ACHN (cell line): ENCODE results near the gene HPGD.

Experiments used
- DNase-seq: peaks from one replicate; pipeline ENCODE4 v3.0.0-alpha.2; 2015
- in situ Hi-C: cut with HindIII; loops from 2 replicates; pipeline ENCODE4 v1.10.0; 2017; ENCODE audit warnings: low sequenced_read_pairs, low pct_ligation_motif_present, low pct_unique_long_range_greater_than_20kb

HPGD gene

GRCh38 chr4:174522183-174523024, at the start of gene HPGD:
TSS of gene HPGD (minus strand) at chr4:174522488. CDS start at chr4:174522451, 37 bp downstream.
- in situ Hi-C loops: no loop called here
- DNase-seq: peak; percentile 53

GRCh38 chr4:174564529-174564928, 42.2 kb upstream of the HPGD start:
- in situ Hi-C loops: no loop called here
- no peak for DNase-seq

- in situ Hi-C loops: no loop called here
- no peak for DNase-seq
Observed at GRCh38 chr4:174563399-174563798, 41.1 kb upstream of the HPGD start.

- no peak for DNase-seq
- in situ Hi-C loops: no loop called here
Observed at GRCh38 chr4:174561560-174561959, 39.3 kb upstream of the HPGD start.

- in situ Hi-C loops: no loop called here
- DNase-seq: no peak
Observed at GRCh38 chr4:174559894-174560293, 37.6 kb upstream of the HPGD start.

GRCh38 chr4:174555789-174556630, 33.7 kb upstream of the HPGD start:
- in situ Hi-C loops: no loop called here
- DNase-seq: no peak

- DNase-seq: no peak
- in situ Hi-C loops: no loop called here
Observed at GRCh38 chr4:174554231-174554728, 32.0 kb upstream of the HPGD start.

GRCh38 chr4:174553828-174554227, 31.5 kb upstream of the HPGD start:
- in situ Hi-C loops: no loop called here
- no peak for DNase-seq

- in situ Hi-C loops: no loop called here
- no peak for DNase-seq
Observed at GRCh38 chr4:174553031-174553430, 30.7 kb upstream of the HPGD start.

GRCh38 chr4:174550541-174550940, 28.3 kb upstream of the HPGD start:
- DNase-seq: no peak
- in situ Hi-C loops: no loop called here

- in situ Hi-C loops: no loop called here
- no peak for DNase-seq
Observed at GRCh38 chr4:174549721-174550120, 27.4 kb upstream of the HPGD start.

- in situ Hi-C loops: no loop called here
- no peak for DNase-seq
Observed at GRCh38 chr4:174545268-174545667, 23.0 kb upstream of the HPGD start.

GRCh38 chr4:174544496-174544895, 22.2 kb upstream of the HPGD start:
- in situ Hi-C loops: no loop called here

GRCh38 chr4:174540175-174540574, 17.9 kb upstream of the HPGD start:
- no peak for DNase-seq
- in situ Hi-C loops: no loop called here

More at GRCh38 chr4:174544496-174544895, 22.2 kb upstream of the HPGD start:
- no peak for DNase-seq

GRCh38 chr4:174539571-174539970, 17.3 kb upstream of the HPGD start:
- in situ Hi-C loops: no loop called here
- DNase-seq: no peak

- in situ Hi-C loops: no loop called here
- DNase-seq: no peak
Observed at GRCh38 chr4:174538876-174539250, 16.6 kb upstream of the HPGD start.

- in situ Hi-C loops: no loop called here
Observed at GRCh38 chr4:174538123-174538875, 16.0 kb upstream of the HPGD start.

GRCh38 chr4:174537634-174538033, 15.3 kb upstream of the HPGD start:
- no peak for DNase-seq
- in situ Hi-C loops: no loop called here

More at GRCh38 chr4:174538123-174538875, 16.0 kb upstream of the HPGD start:
- no peak for DNase-seq

GRCh38 chr4:174534461-174534860, 12.2 kb upstream of the HPGD start:
- in situ Hi-C loops: no loop called here
- no peak for DNase-seq
